PFSK-1 (cell line): ENCODE measurements around the gene ACOXL.

Experiments
- FOXP2 ChIP-seq: optimal IDR thresholded peaks from 2 replicates; pipeline ENCODE3; 2011; ENCODE audit warnings: borderline replicate concordance, control low read depth, inconsistent platforms; ENCODE audit not compliant: insufficient read depth; ENCODE audit errors: extremely low read length, extremely low read depth
- REST ChIP-seq, 2 experiments: IDR thresholded peaks; 2 replicates each; pipeline versions ENCODE4 v1.6.1 to v1.8.0; 2011 to 2012; ENCODE audit warnings: low read depth in 2 of 2, low read length in 2 of 2, control low read depth in 1 of 2, inconsistent platforms in 1 of 2, mild to moderate bottlenecking in 1 of 2, moderate library complexity in 1 of 2; ENCODE audit not compliant: insufficient read depth in 1 of 2
- TAF1 ChIP-seq: IDR thresholded peaks from 2 replicates; pipeline ENCODE4 v1.6.1; 2012; ENCODE audit warnings: low read length, control low read depth, borderline replicate concordance; ENCODE audit not compliant: insufficient read depth

- no peak for TF ChIP-seq REST (IDR thresholded peaks at IDR 0.05; ENCODE audit: insufficient read depth in 1 of 2, low read depth in 2 of 2, low read length in 2 of 2)
- TF ChIP-seq TAF1, result no peak
- TF ChIP-seq FOXP2, result no peak
Observed at GRCh38 chr2:110823165-110823564, 90.8 kb downstream of the ACOXL start.
